Vagina (tissue), 2 donors: ENCODE data around the gene PPP2R2C. TPM values are rescaled to one million over a fixed set of nuclear protein-coding genes. Genes with fewer than 3 reads are reported as not detected.

Experiments used
- DNase-seq, 2 donors: peaks; one replicate each; pipeline ENCODE4 v3.0.0-alpha.2; 2017; ENCODE audit errors: extremely low spot score in 2 of 2
- H3K27ac ChIP-seq: fragments of 200-600 bp; sonication (generic); one replicate; pipeline ENCODE4 v1.5.1; 2019
- H3K27me3 ChIP-seq: fragments of 200-600 bp; sonication (generic); one replicate; pipeline ENCODE4 v1.5.1; 2019
- H3K36me3 ChIP-seq, 2 donors: fragments of 200-600 bp; sonication (generic); one replicate each; pipeline ENCODE4 v1.5.1; 2017 to 2019
- H3K4me1 ChIP-seq: fragments of 200-600 bp; sonication (generic); one replicate; pipeline ENCODE4 v1.5.1; 2019
- H3K4me3 ChIP-seq, 2 donors: fragments of 200-600 bp; sonication (generic); 1 replicate in 1 of 2; 2 replicates in 1 of 2; pipeline ENCODE4 v1.5.1; 2016 to 2019
- H3K9me3 ChIP-seq: fragments of 200-600 bp; sonication (generic); one replicate; pipeline ENCODE4 v1.5.1; 2019
- POLR2A ChIP-seq, 2 donors: fragments of 450-650 bp; IDR thresholded peaks; one replicate each; pipeline ENCODE4 v1.6.1; 2017; ENCODE audit warnings: antibody characterized with exemption in 2 of 2, mild to moderate bottlenecking in 2 of 2, moderate library complexity in 2 of 2
- POLR2AphosphoS5 ChIP-seq, 2 donors: sonication (generic); formaldehyde crosslinking; IDR thresholded peaks; one replicate each; pipeline ENCODE4 v1.9.0; 2017; ENCODE audit warnings: antibody characterized with exemption in 2 of 2, mild to moderate bottlenecking in 2 of 2, low read depth in 1 of 2; ENCODE audit not compliant: insufficient read depth in 1 of 2
- intact Hi-C: fragments of 100-400 bp; cut with DNase I; formaldehyde crosslinking; loops from one replicate; pipeline ENCODE4 v1.15.1; 2023
- total RNA-seq: library from RNA; depleted of rRNA; stranded (reverse); fragments of >200 nt; gene quantifications from one replicate; pipeline ENCODE4 v1.2.3, GENCODE V29; 2016
- TF ChIP-seq, protein P1 (sequence below), 3 experiments: fragments of 450-650 bp in 2 of 3; fragments of 200-600 bp in 1 of 3; sonication (generic) in 1 of 3; IDR thresholded peaks; one replicate each; pipeline ENCODE4 v1.5.1; 2017 to 2019; ENCODE audit warnings: antibody characterized with exemption in 3 of 3, mild to moderate bottlenecking in 2 of 3, moderate library complexity in 2 of 3

The PPP2R2C gene
- total RNA-seq, 1 donor from 2014 or later = 17.2 TPM

- Histone ChIP-seq H3K9me3 (no peaks in the 10 kb centered on the region), H3K36me3 (peaks cover 0 to 9% of the 10 kb centered on the region in 2 donors), H3K27me3 (no peaks in the 10 kb centered on the region), H3K27ac (no peak overlapping the region), H3K4me1 (peaks cover 3% of the 10 kb centered on the region), H3K4me3 (no peak overlapping the region)
- no peak for DNase-seq
- TF ChIP-seq, protein P1, sequence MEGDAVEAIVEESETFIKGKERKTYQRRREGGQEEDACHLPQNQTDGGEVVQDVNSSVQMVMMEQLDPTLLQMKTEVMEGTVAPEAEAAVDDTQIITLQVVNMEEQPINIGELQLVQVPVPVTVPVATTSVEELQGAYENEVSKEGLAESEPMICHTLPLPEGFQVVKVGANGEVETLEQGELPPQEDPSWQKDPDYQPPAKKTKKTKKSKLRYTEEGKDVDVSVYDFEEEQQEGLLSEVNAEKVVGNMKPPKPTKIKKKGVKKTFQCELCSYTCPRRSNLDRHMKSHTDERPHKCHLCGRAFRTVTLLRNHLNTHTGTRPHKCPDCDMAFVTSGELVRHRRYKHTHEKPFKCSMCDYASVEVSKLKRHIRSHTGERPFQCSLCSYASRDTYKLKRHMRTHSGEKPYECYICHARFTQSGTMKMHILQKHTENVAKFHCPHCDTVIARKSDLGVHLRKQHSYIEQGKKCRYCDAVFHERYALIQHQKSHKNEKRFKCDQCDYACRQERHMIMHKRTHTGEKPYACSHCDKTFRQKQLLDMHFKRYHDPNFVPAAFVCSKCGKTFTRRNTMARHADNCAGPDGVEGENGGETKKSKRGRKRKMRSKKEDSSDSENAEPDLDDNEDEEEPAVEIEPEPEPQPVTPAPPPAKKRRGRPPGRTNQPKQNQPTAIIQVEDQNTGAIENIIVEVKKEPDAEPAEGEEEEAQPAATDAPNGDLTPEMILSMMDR (IDR thresholded peaks at IDR 0.05) = no peak
- TF ChIP-seq POLR2A (IDR thresholded peaks at IDR 0.05) = no peak
- no peak for TF ChIP-seq POLR2AphosphoS5 (IDR thresholded peaks at IDR 0.05; ENCODE audit: insufficient read depth in 1 of 2, low read depth in 1 of 2)
- intact Hi-C loops = loop anchor here (10.0 kb wide), 1 partner anchor 325 kb away; no protein-coding TSS in a partner anchor
These were observed 152.8 kb downstream of the PPP2R2C start for GRCh38 chr4:6319530-6320150.

DNA sequence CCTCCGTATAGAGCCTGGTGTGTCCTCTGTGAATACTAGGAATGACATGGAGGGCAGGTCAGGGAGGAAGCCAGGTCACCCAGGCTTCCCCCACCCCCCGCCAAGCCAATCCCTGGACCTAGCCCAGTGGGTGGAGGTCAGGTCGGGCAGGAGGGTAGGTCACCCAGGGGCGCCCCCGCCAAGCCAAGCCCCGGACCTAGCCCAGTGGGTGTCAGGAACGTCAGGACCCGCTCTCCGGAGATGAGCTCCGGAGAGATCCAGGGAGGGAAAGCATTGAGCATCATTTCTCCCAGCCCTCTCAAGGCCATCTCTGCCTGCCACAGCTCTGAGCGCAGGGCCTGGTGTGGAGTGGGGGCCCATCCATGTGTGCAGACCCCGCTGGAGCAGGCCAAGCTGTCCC lies 154.2 kb downstream of the PPP2R2C start:
- Histone ChIP-seq H3K4me3 (no peak overlapping the region), H3K27ac (no peak overlapping the region), H3K27me3 (no peaks in the 10 kb centered on the region), H3K9me3 (no peaks in the 10 kb centered on the region), H3K4me1 (no peaks in the 10 kb centered on the region), H3K36me3 (peaks cover 0 to 9% of the 10 kb centered on the region in 2 donors)
- DNase-seq = no peak
- no peak for TF ChIP-seq POLR2AphosphoS5 (IDR thresholded peaks at IDR 0.05; ENCODE audit: insufficient read depth in 1 of 2, low read depth in 1 of 2)
- TF ChIP-seq, protein P1 (IDR thresholded peaks at IDR 0.05) = no peak
- no peak for TF ChIP-seq POLR2A (IDR thresholded peaks at IDR 0.05)
- intact Hi-C loops = no loop called here

GRCh38 chr4:6316461-6317003 lies 155.9 kb downstream of the PPP2R2C start:
- no peak overlapping the region for H3K27ac ChIP-seq
- intact Hi-C loops = no loop called here
- H3K4me1 ChIP-seq = no peaks in the 10 kb centered on the region
- TF ChIP-seq POLR2A (IDR thresholded peaks at IDR 0.05) (no peak), POLR2AphosphoS5 (IDR thresholded peaks at IDR 0.05; ENCODE audit: insufficient read depth in 1 of 2, low read depth in 1 of 2) (no peak)
- TF ChIP-seq, protein P1 (IDR thresholded peaks at IDR 0.05) = no peak
- no peaks in the 10 kb centered on the region for H3K27me3 ChIP-seq
- no peak overlapping the region for H3K4me3 ChIP-seq
- H3K9me3 ChIP-seq = no peaks in the 10 kb centered on the region
- H3K36me3 ChIP-seq = peaks cover 0 to 9% of the 10 kb centered on the region in 2 donors
- DNase-seq = no peak

DNA sequence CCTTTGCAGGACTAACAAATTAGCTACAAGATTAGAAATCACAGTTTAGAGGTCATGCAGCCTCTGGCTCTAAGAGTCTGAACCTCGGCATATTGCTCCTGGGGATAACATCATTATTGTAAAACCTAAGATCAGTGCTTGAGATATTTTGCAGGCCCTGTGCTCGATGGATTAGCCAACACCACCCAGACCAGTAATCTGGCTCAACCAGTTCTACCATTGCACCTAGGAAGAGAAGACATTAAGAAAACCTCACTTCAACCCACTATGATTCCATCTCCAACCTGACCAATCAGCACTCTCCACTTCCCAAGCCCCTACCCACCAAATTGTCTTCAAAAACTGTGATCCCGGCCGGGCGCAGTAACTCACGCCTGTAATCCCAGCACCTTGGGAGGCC lies 159.2 kb downstream of the PPP2R2C start:
- Histone ChIP-seq H3K27me3 (no peaks in the 10 kb centered on the region), H3K4me1 (peaks cover 12% of the 10 kb centered on the region), H3K36me3 (no peaks in the 10 kb centered on the region), H3K4me3 (no peak overlapping the region), H3K9me3 (no peaks in the 10 kb centered on the region), H3K27ac (no peak overlapping the region)
- intact Hi-C loops = no loop called here
- TF ChIP-seq POLR2AphosphoS5 (IDR thresholded peaks at IDR 0.05; ENCODE audit: insufficient read depth in 1 of 2, low read depth in 1 of 2) (peak in 1 of 2 donors; percentile 37), POLR2A (IDR thresholded peaks at IDR 0.05) (no peak)
- TF ChIP-seq, protein P1 (IDR thresholded peaks at IDR 0.05) = no peak
- DNase-seq = no peak

DNA sequence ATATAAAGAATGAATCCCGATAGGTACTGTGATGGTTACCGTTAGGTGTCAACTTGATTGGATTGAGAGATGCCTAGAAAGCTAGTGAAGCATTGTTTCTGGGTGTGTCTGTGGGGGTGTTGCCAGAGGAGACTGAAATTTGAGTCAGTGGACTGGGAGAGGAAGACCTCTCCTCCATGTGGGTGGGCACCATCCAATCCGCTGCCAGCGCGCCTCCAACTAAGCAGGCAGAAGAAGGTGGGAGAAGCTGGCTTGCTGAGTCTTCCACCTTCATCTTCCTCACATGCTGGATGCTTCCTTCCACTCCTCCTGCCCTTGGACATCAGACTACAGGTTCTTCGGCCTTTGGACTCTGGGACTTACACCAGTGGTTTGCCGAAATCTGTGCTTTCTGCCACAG lies 162.6 kb downstream of the PPP2R2C start:
- H3K27me3 ChIP-seq = no peaks in the 10 kb centered on the region
- intact Hi-C loops = no loop called here
- peaks cover 12% of the 10 kb centered on the region for H3K4me1 ChIP-seq
- no peak for DNase-seq
- no peaks in the 10 kb centered on the region for H3K36me3 ChIP-seq
- peak overlapping the region; percentile 41 to 68 for H3K4me3 ChIP-seq
- no peak overlapping the region for H3K27ac ChIP-seq
- H3K9me3 ChIP-seq = no peaks in the 10 kb centered on the region
- TF ChIP-seq POLR2A (IDR thresholded peaks at IDR 0.05) (no peak), POLR2AphosphoS5 (IDR thresholded peaks at IDR 0.05; ENCODE audit: insufficient read depth in 1 of 2, low read depth in 1 of 2) (no peak)
- TF ChIP-seq, protein P1 (IDR thresholded peaks at IDR 0.05) = no peak
